ENCODE results near the gene GATAD2B.

GATAD2B gene

GRCh38 chr1:153790966-153791647, 131.7 kb downstream of the GATAD2B start:
- H3K4me3 ChIP-seq (ENCODE audit: low read depth, low read length, poor library complexity, severe bottlenecking), result no peak overlapping the region
- TF ChIP-seq EZH2 (IDR thresholded peaks at IDR 0.05; ENCODE audit: borderline replicate concordance, low read length) (no peak), CTCF (IDR thresholded peaks at IDR 0.05; ENCODE audit: low read length) (no peak)
- H4K20me1 ChIP-seq (ENCODE audit: insufficient read depth, low read length), result no peaks in the 10 kb centered on the region
- H3K4me2 ChIP-seq (ENCODE audit: low read length), result peak overlapping the region; percentile 4
- H3K79me2 ChIP-seq (ENCODE audit: insufficient read depth, low read length), result no peaks in the 10 kb centered on the region
- no peak overlapping the region for H3K27ac ChIP-seq (ENCODE audit: low read depth, low read length, poor library complexity, severe bottlenecking)
- H3F3A ChIP-seq (ENCODE audit: insufficient read depth, low read length), result no peaks in the 10 kb centered on the region
- no peaks in the 10 kb centered on the region for H3K9me2 ChIP-seq (ENCODE audit: low read depth, low read length)
- no peak overlapping the region for H2AFZ ChIP-seq (ENCODE audit: low read length)
- no peak overlapping the region for H3K9ac ChIP-seq (ENCODE audit: low read length)
- no peaks in the 10 kb centered on the region for H3K27me3 ChIP-seq (ENCODE audit: insufficient read depth, low read length)
- H3K36me3 ChIP-seq (ENCODE audit: insufficient read depth, low read length), result no peaks in the 10 kb centered on the region
- H3K4me1 ChIP-seq (ENCODE audit: insufficient read depth, low read length, severe bottlenecking), result peaks cover 22% of the 10 kb centered on the region
- H3K9me3 ChIP-seq (ENCODE audit: low read length), result 0 out of 2 replicates have a peak, but pooled peaks cover 4% of the 10 kb centered on the region

GRCh38 chr1:153790313-153790965, 132.3 kb downstream of the GATAD2B start:
- Histone ChIP-seq H3K79me2 (ENCODE audit: insufficient read depth, low read length) (no peaks in the 10 kb centered on the region), H3K9me2 (ENCODE audit: low read depth, low read length) (no peaks in the 10 kb centered on the region), H3K27ac (ENCODE audit: low read depth, low read length, poor library complexity, severe bottlenecking) (no peak overlapping the region), H3K36me3 (ENCODE audit: insufficient read depth, low read length) (no peaks in the 10 kb centered on the region), H3F3A (ENCODE audit: insufficient read depth, low read length) (no peaks in the 10 kb centered on the region), H3K9ac (ENCODE audit: low read length) (no peak overlapping the region), H3K4me2 (ENCODE audit: low read length) (peak overlapping the region; percentile 4), H3K4me3 (ENCODE audit: low read depth, low read length, poor library complexity, severe bottlenecking) (no peak overlapping the region), H3K9me3 (ENCODE audit: low read length) (0 out of 2 replicates have a peak, but pooled peaks cover 6% of the 10 kb centered on the region), H3K4me1 (ENCODE audit: insufficient read depth, low read length, severe bottlenecking) (peaks cover 22% of the 10 kb centered on the region), H2AFZ (ENCODE audit: low read length) (no peak overlapping the region), H3K27me3 (ENCODE audit: insufficient read depth, low read length) (no peaks in the 10 kb centered on the region), H4K20me1 (ENCODE audit: insufficient read depth, low read length) (no peaks in the 10 kb centered on the region)
- no peak for TF ChIP-seq CTCF (IDR thresholded peaks at IDR 0.05; ENCODE audit: low read length)
- no peak for TF ChIP-seq EZH2 (IDR thresholded peaks at IDR 0.05; ENCODE audit: borderline replicate concordance, low read length)

- Histone ChIP-seq H3K4me1 (ENCODE audit: insufficient read depth, low read length, severe bottlenecking) (peaks cover 22% of the 10 kb centered on the region), H3K9ac (ENCODE audit: low read length) (no peak overlapping the region), H3K36me3 (ENCODE audit: insufficient read depth, low read length) (no peaks in the 10 kb centered on the region), H3F3A (ENCODE audit: insufficient read depth, low read length) (no peaks in the 10 kb centered on the region), H3K9me2 (ENCODE audit: low read depth, low read length) (no peaks in the 10 kb centered on the region), H3K79me2 (ENCODE audit: insufficient read depth, low read length) (no peaks in the 10 kb centered on the region), H2AFZ (ENCODE audit: low read length) (no peak overlapping the region), H4K20me1 (ENCODE audit: insufficient read depth, low read length) (no peaks in the 10 kb centered on the region), H3K4me2 (ENCODE audit: low read length) (no peak overlapping the region), H3K9me3 (ENCODE audit: low read length) (0 out of 2 replicates have a peak, but pooled peaks cover 6% of the 10 kb centered on the region), H3K4me3 (ENCODE audit: low read depth, low read length, poor library complexity, severe bottlenecking) (no peak overlapping the region), H3K27ac (ENCODE audit: low read depth, low read length, poor library complexity, severe bottlenecking) (no peak overlapping the region), H3K27me3 (ENCODE audit: insufficient read depth, low read length) (no peaks in the 10 kb centered on the region)
- TF ChIP-seq CTCF (IDR thresholded peaks at IDR 0.05; ENCODE audit: low read length), result no peak
- no peak for TF ChIP-seq EZH2 (IDR thresholded peaks at IDR 0.05; ENCODE audit: borderline replicate concordance, low read length)
These were observed 133.2 kb downstream of the GATAD2B start for GRCh38 chr1:153789478-153790034.

Measured in OCI-LY1 (cell line).